ENCODE measurements around the gene SNTB2. TPM values are rescaled to one million over a fixed set of nuclear protein-coding genes. Genes with fewer than 3 reads are reported as not detected.
A peak's percentile ranks its signal among the peaks of the same experiment; 100 is the strongest.

Gene SNTB2
- total and polyA plus RNA-seq, 2 of the 13 experiments (the other 11 are each of a cell fraction or from before 2014, with no cell fraction given), result 11.5 to 19.2 TPM

GRCh38 chr16:69187446-69188235 is 677 bp downstream of the SNTB2 start (continued):
- TF ChIP-seq THAP9 (CRISPR knock-in tag; IDR thresholded peaks at IDR 0.05; ENCODE audit: borderline replicate concordance), result no peak
- TF ChIP-seq ZNF205 (CRISPR knock-in tag; IDR thresholded peaks at IDR 0.05), result no peak
- TF ChIP-seq AKNA (CRISPR knock-in tag; IDR thresholded peaks at IDR 0.05; ENCODE audit: borderline replicate concordance), result no peak
- 0 out of 2 replicates have a peak, but pooled peaks have one; percentile 23 for TF ChIP-seq GLI4 (CRISPR knock-in tag; IDR thresholded peaks at IDR 0.05; ENCODE audit: borderline replicate concordance)
- TF ChIP-seq KDM6A (CRISPR knock-in tag; IDR thresholded peaks at IDR 0.05; ENCODE audit: low read depth), result no peak
- TF ChIP-seq RXRA (CRISPR knock-in tag; IDR thresholded peaks at IDR 0.05), result no peak
- no peak for TF ChIP-seq SALL1 (CRISPR knock-in tag; IDR thresholded peaks at IDR 0.05)
- TF ChIP-seq HNF4G (IDR thresholded peaks at IDR 0.05; ENCODE audit: borderline replicate concordance, low read depth, low read length), result no peak
- TF ChIP-seq HNF4G (CRISPR knock-in tag; IDR thresholded peaks at IDR 0.05; ENCODE audit: borderline replicate concordance, low read depth), result no peak
- no peak; the same call in 1 of the 2 replicates for TF ChIP-seq GZF1 (CRISPR knock-in tag; IDR thresholded peaks at IDR 0.05)
- TF ChIP-seq ZNF546 (CRISPR knock-in tag; conservative IDR thresholded peaks at IDR 0.05), result no peak
- TF ChIP-seq POGK (CRISPR knock-in tag; conservative IDR thresholded peaks at IDR 0.05), result 0 out of 2 replicates have a peak, but pooled peaks have one; percentile 16
- TF ChIP-seq ZNF616 (CRISPR knock-in tag; IDR thresholded peaks at IDR 0.05; ENCODE audit: low read depth), result no peak
- 0 out of 2 replicates have a peak, but pooled peaks have one; percentile 7 for TF ChIP-seq MXD3 (CRISPR knock-in tag; IDR thresholded peaks at IDR 0.05)
- no peak for TF ChIP-seq FOXP1 (IDR thresholded peaks at IDR 0.05)
- no peak for TF ChIP-seq FOXP1 (CRISPR knock-in tag; IDR thresholded peaks at IDR 0.05)
- TF ChIP-seq ZMYM2 (CRISPR knock-in tag; IDR thresholded peaks at IDR 0.05), result no peak
